Uterus (tissue), 2 donors: ENCODE data around the gene SLC7A4.

Experiments
- CTCF ChIP-seq, 4 experiments: fragments of 200-600 bp in 2 of 4; fragments of 450-650 bp in 2 of 4; sonication (generic) in 2 of 4; IDR thresholded peaks; one replicate each; pipeline ENCODE4 v1.5.1; 2016 to 2019; ENCODE audit warnings: antibody characterized with exemption in 4 of 4, mild to moderate bottlenecking in 2 of 4, moderate library complexity in 1 of 4
- POLR2A ChIP-seq, 2 donors: fragments of 450-650 bp; IDR thresholded peaks; one replicate each; pipeline ENCODE4 v1.6.1; 2016; ENCODE audit warnings: antibody characterized with exemption in 2 of 2, mild to moderate bottlenecking in 1 of 2, moderate library complexity in 1 of 2

DNA sequence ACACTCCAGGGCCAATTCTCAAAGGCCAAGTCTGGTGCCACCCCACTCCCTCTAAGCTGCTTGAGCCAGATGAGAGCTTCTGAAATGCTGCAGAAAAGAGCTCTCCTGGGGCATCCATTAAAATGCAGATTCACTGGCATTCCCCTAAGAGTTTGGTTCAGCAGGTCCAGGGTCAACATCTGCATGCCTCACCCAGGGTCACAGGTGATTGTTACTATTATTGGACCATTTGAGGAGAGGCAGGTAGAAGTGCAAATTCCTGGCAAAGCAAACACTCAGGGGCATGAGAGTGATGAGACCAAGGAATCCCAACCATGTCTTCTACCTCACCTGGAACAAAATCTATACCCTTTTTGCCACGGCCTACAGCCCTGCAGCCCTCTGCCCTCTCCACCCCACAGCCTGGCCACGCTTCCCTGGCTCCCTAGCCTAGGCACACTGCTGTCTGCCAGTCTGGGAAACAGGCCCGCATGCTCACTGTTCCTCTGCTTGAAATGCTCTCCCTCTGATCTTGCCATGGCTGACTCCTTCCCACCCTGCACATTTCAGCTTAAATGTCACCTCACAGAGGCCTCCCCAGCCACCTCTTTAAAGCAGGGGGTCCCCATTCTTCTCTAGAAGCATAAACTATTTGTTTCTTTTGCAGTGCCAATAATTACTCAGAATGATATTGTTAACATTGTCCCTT lies 21.8 kb downstream of the SLC7A4 start:
- TF ChIP-seq CTCF (IDR thresholded peaks at IDR 0.05) (no peak), POLR2A (IDR thresholded peaks at IDR 0.05) (no peak)
